HG02981 (cell line): ENCODE data around the gene DIO3.

Experiments used
- ATAC-seq: cut with Tn5 transposase; IDR thresholded peaks from one replicate; pipeline ENCODE4 v1.9.1; 2021; ENCODE audit warnings: mild to moderate bottlenecking, moderate library complexity; ENCODE audit not compliant: unreplicated experiment

Gene DIO3

DNA sequence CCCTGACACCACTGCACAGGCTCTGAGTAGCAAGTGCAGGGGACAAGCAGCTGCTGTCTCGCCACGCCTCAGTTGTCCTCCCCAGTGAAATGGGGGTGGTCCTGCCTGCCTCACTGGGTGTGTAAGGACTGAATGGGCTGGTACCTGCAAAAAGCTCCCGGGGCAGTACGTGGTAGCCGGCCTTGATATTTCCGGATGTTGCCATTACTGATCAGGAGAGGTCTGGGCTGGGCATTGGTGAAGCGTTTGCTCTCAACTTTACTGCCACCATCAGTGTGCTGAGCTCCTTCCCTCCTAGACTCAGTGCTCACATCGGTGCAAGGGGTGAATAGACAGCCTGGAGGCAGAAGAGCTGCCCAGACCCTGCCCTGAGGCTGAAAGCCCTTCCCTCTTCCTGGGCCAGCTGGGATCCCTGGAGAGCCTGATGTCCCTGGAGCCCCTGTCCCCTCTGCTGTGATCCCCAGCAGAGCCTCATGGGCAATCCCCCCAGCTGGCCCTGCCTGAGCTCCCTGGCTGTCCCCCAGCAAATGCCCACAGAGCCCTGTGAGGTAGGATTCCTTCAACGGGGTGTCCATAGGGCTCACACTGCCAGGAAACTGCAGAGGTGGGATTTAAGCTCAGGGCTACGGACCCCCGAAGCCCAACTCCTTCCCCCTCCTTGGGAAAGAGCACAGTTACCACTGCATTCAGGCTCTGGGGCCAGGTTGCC, 18.2 kb downstream of the DIO3 start:
- no peak for ATAC-seq

DNA sequence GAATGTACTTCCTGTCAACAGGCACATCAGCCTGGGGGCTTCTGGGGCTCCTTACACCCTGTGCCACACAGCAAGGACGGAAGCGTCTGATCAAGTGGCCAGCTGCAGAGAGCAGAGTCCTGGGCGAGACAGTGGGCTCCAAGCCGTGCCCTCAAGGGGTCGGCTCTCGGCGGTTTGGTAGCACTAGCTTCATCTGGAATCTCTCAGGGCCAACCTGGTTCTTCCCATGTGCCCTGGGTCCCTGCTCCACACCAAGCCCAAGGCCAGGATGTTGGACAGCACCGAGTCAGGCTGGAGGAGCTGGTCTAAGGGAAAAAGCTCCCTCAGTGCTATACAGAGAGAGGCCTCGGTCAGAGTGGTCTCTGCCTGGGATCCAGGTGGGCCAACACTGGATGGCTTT, 20.5 kb downstream of the DIO3 start:
- no peak for ATAC-seq

DNA sequence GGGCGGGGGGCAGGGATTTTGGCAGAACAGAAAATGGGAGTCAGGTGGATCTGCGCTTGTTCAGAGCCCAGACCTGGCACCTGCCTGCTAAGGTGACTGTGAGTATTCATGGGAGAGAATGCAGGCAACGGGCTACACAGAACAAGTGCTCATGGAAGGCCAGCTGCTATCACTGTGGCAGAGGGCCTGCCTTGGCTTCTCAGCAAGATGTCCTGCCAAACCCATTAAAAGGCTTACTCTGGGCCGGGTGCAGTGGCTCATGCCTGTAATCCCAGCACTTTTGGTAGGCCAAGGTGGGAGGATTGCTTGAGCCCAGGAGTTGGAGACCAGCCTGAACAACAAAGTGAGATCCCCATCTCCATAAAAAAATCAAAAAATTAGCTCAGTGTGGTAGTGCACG, 21.0 kb downstream of the DIO3 start:
- ATAC-seq: no peak

DNA sequence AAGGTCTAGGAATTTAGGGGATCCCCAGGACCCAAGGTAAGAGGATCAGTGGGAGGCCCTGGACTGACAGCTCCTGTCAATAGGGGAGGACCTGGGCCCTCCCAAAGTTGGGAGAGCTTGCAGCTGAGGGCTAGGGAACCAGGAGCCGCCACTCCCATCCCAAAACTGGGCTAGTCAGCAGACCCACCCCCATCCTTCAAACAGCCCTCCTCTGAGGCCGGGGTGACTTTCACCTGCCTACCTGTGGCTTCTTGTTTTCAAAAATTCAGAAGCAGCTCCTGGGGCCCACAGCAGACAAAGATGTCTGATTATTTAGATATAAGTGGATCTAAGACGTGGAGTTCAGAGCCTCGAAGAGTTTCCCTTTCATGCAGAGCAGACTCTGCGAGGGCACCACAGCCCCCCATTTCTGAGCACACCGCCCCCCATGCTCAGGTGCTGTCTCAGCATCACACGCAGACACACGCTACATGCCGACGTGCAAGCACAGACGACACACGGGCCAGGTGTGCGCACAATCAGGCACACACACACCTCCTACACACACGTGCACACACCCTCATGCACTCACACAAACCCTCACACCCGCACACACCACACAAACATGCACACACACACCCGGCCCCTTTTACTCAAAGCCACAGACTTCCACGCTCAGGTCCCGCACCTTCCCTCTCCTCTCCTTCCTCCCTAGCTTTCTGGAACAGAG, 21.9 kb downstream of the DIO3 start:
- no peak for ATAC-seq

DNA sequence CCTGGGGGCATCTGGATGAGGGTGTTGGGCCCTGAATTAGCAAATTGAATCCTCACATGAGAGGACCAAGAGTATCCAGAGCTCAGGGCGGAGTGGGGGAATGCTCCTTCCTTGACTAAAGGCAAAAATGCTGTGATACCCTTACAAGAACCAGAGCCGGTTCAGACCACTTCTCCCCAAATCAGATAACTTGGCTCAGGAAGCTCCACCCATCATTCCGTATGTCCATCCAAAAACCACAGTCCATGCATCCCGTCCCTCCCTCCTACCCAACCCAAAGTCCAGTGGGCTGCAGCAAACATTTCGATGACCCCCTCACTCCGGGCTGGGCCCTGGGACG, 22.4 kb downstream of the DIO3 start:
- no peak for ATAC-seq

DNA sequence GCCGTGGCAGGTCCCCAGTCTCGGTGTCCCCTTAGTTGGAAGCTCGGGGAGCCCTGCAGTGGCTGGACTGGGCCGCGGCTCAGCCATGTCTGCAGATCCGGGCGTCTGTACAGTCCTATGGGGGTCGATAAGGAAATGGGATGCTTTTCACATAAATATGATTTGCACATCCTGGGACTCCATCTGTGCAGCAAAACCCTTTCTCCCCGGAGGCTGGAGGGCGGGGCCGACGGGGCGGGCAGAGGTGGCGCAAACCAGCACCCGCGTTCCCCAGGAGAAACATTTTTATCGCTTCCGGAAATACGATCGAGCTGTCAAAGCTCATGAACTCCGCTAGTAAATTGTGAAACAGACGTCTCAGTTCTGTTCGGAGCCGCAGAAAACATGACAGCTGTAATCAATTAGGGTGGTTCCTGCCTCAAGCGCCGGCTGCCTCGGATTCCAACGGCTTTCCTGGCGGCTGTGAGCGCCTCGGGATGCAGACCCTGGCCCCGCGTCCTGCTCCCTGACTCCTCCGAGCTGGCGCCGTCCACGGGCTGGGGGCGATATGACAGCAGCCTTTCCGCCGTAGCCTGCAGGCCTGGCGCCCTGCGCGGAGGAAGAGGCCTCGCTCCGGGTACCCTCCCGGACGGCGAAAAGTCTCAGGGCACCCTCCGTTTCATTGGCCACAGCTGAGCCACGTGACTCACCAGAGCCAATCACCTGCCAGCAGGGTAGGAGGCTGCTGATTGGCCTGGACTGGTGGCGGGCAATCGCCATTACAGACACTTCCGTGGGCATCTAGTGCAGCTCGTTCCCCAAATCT, 23.0 kb downstream of the DIO3 start:
- no peak for ATAC-seq

DNA sequence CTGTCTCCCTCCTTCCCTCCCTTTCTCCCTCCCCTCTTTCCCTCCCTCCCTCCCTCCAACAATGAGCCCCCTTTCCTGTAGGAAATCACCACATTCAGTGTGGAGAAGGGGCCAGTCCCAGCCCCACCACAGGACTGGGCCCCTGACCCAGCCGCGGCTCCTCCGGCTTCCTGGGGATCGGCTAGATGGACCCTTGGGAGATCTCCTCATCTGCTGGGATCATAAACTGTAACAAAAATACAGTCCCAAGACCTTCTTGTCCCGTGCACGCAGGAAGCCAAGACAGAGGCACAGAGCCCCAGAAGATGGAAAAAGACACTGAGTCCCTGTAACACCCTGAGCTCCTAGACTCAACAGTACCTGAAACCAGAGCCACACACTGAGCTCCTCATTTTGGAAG, 23.9 kb downstream of the DIO3 start:
- ATAC-seq: no peak

DNA sequence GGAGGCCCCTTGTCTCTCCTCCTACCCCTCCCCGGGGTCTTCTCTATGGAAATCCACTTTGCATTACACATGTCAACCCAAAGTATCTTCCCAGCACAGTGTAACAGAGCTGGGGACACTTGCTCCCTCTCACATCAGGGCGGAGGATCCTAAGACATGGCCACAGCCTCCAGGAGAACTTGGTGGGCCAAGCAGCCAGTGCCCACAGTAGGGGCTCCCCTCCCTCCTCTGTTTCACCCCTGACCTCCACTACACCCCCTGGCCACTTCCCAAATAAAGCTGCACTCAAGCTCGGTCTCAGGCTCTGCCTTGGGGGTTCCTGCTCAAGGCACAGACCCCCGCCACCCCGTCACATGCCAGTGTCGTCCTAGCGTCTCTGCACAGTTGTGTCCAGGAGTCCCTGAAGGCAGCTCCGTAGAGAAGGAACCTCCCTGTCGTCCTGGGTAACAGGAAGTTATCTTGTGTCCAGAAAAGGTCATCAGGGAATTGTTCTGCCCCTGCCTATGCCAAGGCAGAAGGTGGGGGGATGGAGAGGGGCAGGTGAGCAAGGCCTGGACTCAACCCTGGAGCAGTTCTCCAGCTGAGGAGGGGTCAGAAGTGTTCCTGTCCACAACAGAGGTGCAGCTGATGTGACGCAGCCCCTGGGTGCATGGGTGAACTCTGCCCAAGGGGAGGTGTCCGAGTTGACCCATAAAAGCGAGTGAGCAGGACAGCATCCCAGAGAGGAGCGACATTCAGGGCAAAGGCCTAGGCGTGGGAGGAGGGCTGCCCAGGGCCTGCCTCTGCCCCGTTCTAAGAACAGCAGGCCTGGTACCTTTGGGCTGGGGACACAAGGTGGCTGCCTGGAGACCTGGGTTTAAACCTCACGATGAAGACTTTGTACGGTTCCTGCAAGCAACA, 25.5 kb downstream of the DIO3 start:
- ATAC-seq: no peak

DNA sequence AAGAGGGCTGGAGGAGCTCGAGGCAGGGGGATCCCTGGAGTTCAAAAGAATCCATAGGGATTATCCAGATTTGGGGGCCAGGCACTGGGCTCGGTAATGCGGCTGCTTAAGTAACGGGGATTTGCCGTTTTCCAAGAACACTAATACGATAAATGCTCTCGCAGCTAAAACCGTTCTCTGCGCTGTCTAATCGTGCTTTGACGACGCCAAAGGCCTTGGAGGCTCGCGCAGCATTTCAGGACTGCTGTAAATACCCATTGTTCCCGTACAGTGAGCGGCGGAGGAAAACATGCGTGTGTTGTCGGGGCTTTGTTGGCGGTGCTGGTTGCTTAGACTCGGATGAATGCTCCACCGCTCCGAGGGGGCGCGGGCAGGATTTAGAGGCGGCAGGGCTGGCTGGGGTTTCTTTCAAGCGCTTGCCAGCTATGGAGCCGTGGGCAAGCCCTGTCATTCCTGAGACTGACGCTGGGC, 26.2 kb downstream of the DIO3 start:
- ATAC-seq: no peak

DNA sequence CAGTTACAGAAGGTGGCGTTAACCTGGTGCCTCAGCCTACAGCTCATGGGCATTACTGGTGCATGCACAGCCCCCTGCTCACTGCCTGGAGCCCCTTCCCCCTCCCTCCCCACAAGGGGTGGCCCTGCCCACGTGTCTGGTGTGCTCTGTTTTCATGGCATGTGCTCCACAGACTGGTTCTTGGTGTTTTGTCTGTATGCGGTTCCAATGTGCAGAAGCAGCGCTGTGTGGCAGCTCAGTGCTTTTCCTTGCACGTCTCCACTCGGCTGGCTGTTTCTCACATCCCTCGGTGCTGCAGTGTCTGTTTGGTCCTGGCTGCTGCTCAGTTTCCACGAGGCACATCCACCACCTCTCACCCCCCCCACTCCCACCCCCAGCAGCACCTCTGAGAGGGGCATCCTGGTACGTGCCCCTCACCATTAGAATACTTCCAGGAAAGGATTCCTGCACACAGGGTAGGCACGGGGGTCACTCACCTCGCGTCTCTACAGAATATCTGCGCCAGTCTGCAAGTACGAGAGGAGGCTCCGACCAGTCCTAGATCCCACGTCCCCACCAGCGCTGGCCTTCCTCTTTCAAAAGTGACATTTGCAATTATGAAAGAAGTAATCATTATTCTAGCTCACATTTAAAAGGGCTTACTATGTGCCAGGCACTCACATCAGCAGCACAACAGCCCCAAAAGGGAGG, 27.1 kb downstream of the DIO3 start:
- ATAC-seq: no peak

DNA sequence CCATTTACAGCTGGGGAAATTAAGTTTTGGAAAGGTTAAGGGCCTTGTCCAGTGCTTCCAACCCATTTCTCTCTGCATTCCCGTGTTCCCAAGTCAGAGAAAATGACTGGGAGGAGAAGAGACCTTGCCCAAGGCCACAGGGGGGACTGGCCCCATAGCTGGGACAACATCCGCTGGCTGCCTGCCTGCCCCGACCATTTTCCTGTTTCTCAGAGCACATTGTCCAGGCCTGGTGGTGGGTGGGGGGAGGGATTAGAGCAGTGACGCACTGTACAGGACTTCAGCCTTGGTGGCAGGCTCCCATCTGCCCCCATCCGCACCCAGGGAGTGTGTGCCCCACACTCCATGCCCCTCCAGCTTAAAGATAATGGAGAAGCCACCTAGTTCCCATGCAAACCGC, 27.7 kb downstream of the DIO3 start:
- ATAC-seq: no peak

DNA sequence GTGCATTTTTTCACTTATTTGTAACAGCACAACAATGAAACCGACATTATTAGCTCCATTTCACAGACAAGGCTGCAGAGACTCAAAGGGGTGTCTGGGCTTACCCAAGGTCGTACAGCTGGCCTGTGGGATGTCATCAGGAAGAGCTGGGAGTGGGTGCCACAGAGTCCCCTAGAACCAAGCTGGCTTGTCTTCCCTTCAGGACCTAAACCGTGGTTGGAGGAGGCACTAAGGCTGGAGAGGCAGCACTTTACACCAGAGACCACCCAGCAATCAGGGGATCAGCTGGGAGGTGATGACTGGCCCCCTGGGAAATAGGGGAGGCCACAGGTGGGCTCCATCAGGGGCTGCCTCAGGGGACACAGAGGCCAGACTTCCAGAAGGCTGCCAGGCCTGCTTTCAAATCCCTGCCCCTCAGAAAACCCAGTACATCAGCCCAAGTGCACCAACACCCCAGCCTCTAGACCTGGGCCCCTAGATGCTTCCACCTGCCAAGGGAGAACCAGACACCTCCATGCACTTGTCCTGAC, 28.3 kb downstream of the DIO3 start:
- ATAC-seq: no peak

DNA sequence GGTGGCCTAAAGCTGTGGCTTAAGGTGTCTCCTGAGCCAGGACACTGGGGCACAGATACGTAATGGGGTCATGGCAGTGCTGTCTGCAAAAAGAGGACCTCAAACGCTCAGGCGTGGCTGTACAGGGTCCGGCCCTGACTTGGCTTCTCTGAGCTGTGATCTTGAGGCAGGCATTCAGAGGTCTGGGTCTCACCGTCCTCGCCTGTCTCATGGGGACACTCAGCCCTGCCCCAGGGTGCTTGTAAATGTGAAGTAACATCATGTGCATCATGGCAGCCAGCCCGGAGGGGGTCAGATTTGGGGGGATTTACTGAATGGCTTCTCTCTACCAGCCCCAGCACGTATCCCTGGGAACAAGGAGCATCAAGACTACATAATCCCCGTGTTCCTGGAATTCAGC, 28.8 kb downstream of the DIO3 start:
- no peak for ATAC-seq

DNA sequence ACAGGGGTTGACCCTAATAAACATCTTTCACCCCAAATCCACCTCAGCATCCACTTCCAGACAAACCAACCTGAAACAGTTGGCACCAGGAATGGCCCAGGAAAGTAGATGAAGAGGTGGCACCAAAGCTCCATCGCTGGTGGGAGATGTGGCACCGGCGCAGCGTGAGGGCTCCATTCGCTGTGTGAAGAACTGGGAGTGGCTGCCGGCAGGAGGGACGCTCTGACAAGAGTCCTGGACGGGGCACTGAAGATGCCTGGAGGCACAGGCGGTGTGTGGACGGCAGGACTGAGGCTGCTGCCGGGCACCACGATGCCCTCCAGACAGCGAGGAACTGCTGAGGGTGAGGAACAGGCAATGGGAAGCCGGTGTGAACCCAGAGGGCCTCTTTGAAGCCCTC, 29.3 kb downstream of the DIO3 start:
- no peak for ATAC-seq

DNA sequence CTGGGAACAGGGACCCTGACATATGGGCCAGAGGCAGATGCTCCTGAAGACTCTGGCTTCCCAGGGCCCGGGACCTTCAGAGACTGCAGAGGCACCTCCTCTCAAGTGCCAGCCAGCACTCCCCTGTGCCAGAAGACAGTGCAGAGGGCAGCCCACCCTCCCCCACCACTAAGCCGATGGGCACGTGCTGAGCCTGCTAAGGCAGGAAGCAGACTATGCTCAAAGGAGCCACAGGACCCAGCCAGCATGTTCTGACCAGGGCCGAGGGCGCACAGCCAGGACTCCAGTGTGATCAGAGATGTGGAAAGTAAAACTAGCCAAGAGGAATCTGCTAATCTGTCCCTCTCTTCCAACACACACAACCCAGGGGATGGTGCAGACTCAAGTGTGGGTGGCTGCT, 29.8 kb downstream of the DIO3 start:
- ATAC-seq: no peak

DNA sequence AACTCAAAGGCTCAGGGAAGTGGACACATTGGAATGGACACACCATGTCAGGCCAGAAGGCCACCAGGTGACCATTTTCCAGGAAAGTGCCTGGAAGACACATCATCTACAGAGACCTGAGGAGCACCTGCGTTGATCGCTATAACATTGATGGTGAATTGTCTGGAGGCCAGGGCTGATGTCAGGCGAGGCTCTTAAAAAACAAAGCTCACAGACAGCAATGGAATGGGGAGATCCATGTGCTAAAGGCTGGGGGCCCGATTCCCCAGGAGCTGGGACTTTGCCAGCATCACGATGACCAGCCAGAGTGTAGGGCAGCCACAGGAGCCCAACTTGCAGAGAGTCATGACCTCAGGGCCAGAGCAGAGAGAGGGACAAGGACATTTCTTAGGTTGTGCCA, 30.3 kb downstream of the DIO3 start:
- no peak for ATAC-seq

DNA sequence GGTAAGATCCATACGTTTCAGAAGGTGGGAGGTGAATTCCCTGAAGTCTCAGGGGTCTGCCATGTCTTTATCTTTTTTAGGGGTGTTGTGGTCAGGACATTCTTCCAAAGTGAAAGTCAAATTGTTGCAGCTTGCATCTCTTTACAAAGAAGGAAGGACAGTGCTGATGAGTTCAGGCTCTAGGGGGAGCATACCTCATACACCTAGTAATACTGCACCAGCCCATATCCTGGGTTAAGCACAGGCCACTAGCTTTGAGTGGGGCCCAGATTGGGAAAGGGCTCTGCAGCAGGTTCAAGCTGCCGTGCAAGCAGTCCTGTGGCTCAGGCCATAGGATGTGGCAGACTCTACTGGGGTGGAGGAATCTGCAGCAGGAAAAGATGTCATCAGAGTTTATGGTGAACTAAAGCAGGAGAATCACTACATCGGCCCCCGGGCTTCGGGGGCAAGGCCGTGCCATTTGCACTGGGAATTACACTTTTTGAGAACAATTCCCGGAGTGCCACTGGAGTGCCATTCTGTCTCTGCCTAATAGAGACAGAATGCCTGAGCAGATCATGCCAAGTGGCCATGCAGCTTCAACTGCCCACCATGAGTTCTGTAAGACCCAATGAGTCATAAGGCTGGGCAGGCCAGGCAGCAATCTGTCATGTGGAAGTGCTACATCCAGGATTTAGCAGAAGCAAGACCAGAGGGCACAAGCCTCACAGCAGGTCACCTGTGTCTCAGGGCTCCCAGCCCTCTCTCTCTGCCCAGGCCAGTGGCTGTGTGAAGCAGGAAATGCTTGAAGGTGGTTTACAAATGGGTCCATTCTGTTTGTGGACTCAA, 32.3 kb downstream of the DIO3 start:
- no peak for ATAC-seq

DNA sequence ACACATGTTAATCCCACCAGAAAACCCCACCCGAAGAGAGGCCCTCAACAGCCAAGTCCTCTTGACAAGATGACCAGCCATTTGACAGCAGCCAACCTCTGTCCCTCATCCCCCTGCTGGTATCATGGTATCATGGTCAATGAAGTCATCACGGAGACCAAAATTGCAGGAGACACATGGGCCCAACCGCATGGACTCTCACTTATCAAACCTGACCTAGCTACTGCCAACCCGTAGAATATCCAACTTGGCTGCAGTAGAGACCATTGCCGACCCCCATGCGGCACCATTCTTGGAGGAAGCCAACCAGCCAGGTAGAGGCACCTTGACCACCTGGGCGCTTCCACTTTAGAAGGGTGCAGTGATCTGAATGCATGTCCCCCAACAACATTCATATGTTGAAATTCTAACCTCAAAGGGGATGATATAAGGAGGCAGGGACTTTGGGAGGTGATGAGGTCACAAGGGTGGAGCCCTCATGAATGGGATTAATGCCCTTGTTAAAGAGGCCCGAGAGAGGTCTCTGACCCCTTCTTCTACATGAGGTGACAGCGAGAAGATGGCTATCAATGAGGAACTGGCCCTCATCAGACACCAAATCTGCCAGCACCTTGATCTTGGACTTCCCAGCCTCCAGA, 33.3 kb downstream of the DIO3 start:
- ATAC-seq: no peak

DNA sequence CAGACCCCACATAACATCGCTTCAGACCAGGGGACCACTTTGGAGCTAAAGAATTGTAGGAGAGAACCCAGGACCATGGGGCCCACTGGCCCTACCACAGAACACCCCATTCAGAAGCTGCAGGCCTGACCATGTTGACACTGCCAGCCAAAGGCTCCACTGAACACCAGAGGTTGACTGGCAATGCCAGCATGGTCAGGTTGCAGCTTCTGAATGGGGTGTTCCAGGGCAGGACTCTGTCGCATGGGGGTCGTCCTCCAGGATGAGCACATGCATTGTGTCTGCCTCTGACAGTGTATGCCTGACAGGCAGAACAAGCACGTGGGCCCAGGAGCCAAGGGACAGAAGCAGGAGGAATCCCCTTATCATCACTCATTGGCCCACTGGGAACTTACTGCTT, 34.1 kb downstream of the DIO3 start:
- ATAC-seq: no peak
